ENCODE results near the gene COL19A1.

COL19A1 gene

DNA sequence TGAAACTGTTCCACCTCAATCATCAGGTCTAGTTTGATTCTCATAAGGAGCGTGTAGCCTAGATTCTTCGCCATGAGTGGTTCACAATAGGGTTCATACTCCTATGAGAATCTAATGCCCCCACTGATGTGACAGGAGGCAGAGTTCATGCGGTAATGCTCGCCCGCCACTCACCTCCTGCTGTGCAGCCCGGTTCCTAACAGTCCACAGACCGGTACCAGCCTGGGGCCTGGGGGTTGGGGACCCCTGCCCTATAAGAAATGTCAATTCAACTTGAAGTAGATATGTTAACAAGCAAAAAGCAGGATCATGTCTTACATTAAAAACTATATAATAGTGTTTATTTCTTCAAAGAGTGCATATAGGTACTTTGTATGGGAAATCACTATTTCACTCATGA, 216.5 kb downstream of the COL19A1 start:
- H3K9me3 Mint-ChIP-seq, result no peaks in the 10 kb centered on the region
- no peak overlapping the region for H3K27ac Mint-ChIP-seq
- no peaks in the 10 kb centered on the region for H3K36me3 Mint-ChIP-seq
- H3K27me3 Mint-ChIP-seq, result peaks cover 1% of the 10 kb centered on the region
- H3K4me3 Mint-ChIP-seq, result no peak overlapping the region
- H3K4me1 Mint-ChIP-seq, result no peaks in the 10 kb centered on the region

- no peak overlapping the region for H3K27ac Mint-ChIP-seq
- H3K36me3 Mint-ChIP-seq, result no peaks in the 10 kb centered on the region
- H3K4me3 Mint-ChIP-seq, result no peak overlapping the region
- no peaks in the 10 kb centered on the region for H3K4me1 Mint-ChIP-seq
- H3K27me3 Mint-ChIP-seq, result peaks cover 4% of the 10 kb centered on the region
- no peaks in the 10 kb centered on the region for H3K9me3 Mint-ChIP-seq
Measured at GRCh38 chr6:70086806-70087205, 220.4 kb downstream of the COL19A1 start.

DNA sequence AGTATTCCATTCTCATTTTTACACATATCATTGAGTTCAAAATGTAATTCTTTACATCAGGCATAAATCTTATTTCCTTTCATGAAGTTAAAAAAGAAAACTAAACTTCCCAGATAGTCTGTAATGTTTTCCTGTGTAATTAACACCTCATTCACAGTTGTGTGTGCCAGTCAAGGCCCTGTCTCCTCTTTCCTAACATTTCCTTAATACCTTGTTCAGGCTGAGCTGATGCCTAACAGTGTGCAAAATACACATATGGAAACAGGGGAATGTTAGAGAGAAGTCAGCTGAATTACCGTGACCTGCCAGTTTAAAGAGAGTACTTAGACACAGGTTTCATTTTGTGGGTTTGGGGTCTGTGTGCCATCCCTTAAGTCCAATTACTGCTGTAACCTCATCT, 227.8 kb downstream of the COL19A1 start:
- no peak overlapping the region for H3K27ac Mint-ChIP-seq
- H3K4me3 Mint-ChIP-seq, result no peak overlapping the region
- peaks cover 3% of the 10 kb centered on the region for H3K27me3 Mint-ChIP-seq
- H3K9me3 Mint-ChIP-seq, result no peaks in the 10 kb centered on the region
- no peaks in the 10 kb centered on the region for H3K36me3 Mint-ChIP-seq
- no peaks in the 10 kb centered on the region for H3K4me1 Mint-ChIP-seq

GRCh38 chr6:70099732-70100131, 233.4 kb downstream of the COL19A1 start:
- Mint-ChIP-seq H3K36me3 (no peaks in the 10 kb centered on the region), H3K27me3 (peaks cover 2% of the 10 kb centered on the region), H3K27ac (no peak overlapping the region), H3K4me3 (no peak overlapping the region), H3K4me1 (no peaks in the 10 kb centered on the region), H3K9me3 (no peaks in the 10 kb centered on the region)

GRCh38 chr6:70103798-70104197, 237.4 kb downstream of the COL19A1 start:
- Mint-ChIP-seq H3K4me1 (no peaks in the 10 kb centered on the region), H3K9me3 (no peaks in the 10 kb centered on the region), H3K36me3 (no peaks in the 10 kb centered on the region), H3K27me3 (peaks cover 6% of the 10 kb centered on the region), H3K4me3 (no peak overlapping the region), H3K27ac (no peak overlapping the region)

- Mint-ChIP-seq H3K27me3 (peaks cover 11% of the 10 kb centered on the region), H3K4me1 (no peaks in the 10 kb centered on the region), H3K36me3 (no peaks in the 10 kb centered on the region), H3K4me3 (no peak overlapping the region), H3K9me3 (no peaks in the 10 kb centered on the region), H3K27ac (no peak overlapping the region)
Measured at GRCh38 chr6:70107852-70108629, 241.7 kb downstream of the COL19A1 start.

DNA sequence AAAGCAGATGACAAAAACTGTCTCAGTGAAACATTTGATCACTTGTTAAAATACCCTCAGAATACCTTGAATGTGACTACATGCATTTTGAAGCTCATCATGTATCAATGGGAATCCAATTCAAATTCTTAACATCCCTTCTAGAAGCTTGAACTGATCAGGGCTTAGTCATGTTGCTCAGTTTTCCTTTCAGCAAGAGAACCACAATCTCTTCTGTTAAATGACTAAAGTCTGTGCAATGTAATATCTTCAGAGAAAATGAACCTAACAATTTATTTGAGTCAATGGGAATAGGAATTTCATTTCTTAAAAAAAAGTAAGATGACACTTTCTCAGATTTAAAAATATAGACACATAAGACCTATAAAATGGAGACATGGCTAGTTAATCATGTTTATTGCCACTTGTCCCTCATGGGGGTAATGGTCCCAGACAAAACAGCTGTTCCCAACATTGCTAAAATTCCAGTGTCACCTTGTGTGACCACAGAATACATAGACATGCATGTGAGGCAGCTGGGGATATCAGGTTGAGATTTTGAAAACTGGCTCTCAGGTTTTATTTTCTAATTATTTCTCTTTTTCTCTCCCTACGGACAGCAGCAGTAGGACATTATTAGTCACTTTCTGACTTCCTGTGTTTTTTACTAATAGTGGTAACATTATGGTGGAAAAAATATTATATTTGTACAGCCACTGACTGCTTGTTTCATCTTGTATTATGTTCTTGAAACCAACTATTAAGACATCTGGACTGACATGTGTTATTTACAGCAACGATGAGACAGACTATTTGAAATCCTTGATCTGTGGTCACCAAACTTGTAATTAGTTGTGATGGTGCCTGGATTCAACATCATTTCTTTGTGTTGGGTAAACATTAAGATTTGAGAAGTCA, 244.0 kb downstream of the COL19A1 start:
- Mint-ChIP-seq H3K9me3 (no peaks in the 10 kb centered on the region), H3K27ac (no peak overlapping the region), H3K36me3 (no peaks in the 10 kb centered on the region), H3K27me3 (peaks cover 10% of the 10 kb centered on the region), H3K4me1 (no peaks in the 10 kb centered on the region), H3K4me3 (no peak overlapping the region)

- H3K4me3 Mint-ChIP-seq, result no peak overlapping the region
- no peak overlapping the region for H3K27ac Mint-ChIP-seq
- H3K9me3 Mint-ChIP-seq, result no peaks in the 10 kb centered on the region
- H3K4me1 Mint-ChIP-seq, result no peaks in the 10 kb centered on the region
- H3K36me3 Mint-ChIP-seq, result no peaks in the 10 kb centered on the region
- H3K27me3 Mint-ChIP-seq, result peaks cover 12% of the 10 kb centered on the region
Measured at GRCh38 chr6:70111737-70112136, 245.4 kb downstream of the COL19A1 start.

DNA sequence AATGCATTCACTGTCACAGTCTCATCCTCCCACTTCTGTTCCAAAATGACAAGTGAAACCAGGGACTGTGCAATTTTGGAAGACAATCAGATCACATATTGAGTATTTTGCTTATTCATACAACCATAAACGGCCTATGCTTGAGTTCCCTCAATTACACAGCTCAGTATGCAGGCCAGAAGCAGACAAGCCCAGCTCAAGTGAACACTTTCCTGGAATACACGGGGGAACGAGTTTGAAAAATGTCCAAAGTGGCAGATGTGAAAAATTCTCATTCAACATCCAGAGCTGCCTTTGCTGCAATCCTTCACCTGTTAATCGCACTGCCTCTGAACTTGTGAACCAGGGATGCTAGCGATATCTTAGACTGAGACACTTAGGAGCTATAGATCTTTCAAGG, 246.4 kb downstream of the COL19A1 start:
- no peaks in the 10 kb centered on the region for H3K4me1 Mint-ChIP-seq
- H3K27ac Mint-ChIP-seq, result no peak overlapping the region
- H3K9me3 Mint-ChIP-seq, result no peaks in the 10 kb centered on the region
- H3K27me3 Mint-ChIP-seq, result peaks cover 9% of the 10 kb centered on the region
- no peak overlapping the region for H3K4me3 Mint-ChIP-seq
- no peaks in the 10 kb centered on the region for H3K36me3 Mint-ChIP-seq

DNA sequence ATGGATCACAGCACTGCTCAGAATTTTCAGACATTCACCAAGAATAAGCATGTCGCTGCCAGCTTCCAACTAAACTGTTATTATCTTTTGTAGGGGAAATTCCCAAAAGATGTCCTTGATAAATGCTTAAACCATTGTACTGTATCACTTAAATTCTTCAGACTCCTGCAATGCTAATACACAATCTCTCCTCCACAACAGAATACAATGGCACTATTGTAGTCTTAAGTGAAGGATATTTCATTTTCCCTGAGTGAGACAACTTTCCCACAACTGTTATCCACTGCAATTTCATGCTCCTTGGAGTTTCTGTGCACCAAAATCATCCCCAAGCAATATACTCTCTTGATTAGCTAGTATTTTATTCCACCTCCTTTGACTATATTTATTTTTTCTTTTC, 246.8 kb downstream of the COL19A1 start:
- no peak overlapping the region for H3K4me3 Mint-ChIP-seq
- H3K36me3 Mint-ChIP-seq, result no peaks in the 10 kb centered on the region
- H3K4me1 Mint-ChIP-seq, result no peaks in the 10 kb centered on the region
- H3K27ac Mint-ChIP-seq, result no peak overlapping the region
- no peaks in the 10 kb centered on the region for H3K9me3 Mint-ChIP-seq
- peaks cover 8% of the 10 kb centered on the region for H3K27me3 Mint-ChIP-seq

GRCh38 chr6:70118670-70119069, 252.3 kb downstream of the COL19A1 start:
- no peak overlapping the region for H3K27ac Mint-ChIP-seq
- no peaks in the 10 kb centered on the region for H3K9me3 Mint-ChIP-seq
- H3K27me3 Mint-ChIP-seq, result peaks cover 6% of the 10 kb centered on the region
- no peaks in the 10 kb centered on the region for H3K36me3 Mint-ChIP-seq
- no peaks in the 10 kb centered on the region for H3K4me1 Mint-ChIP-seq
- no peak overlapping the region for H3K4me3 Mint-ChIP-seq

- Mint-ChIP-seq H3K36me3 (no peaks in the 10 kb centered on the region), H3K4me1 (no peaks in the 10 kb centered on the region), H3K9me3 (no peaks in the 10 kb centered on the region), H3K27ac (no peak overlapping the region), H3K27me3 (peaks cover 6% of the 10 kb centered on the region), H3K4me3 (no peak overlapping the region)
Measured at GRCh38 chr6:70119218-70119835, 253.0 kb downstream of the COL19A1 start.

GRCh38 chr6:70124443-70124842, 258.1 kb downstream of the COL19A1 start:
- H3K27me3 Mint-ChIP-seq, result peaks cover 3% of the 10 kb centered on the region
- no peak overlapping the region for H3K27ac Mint-ChIP-seq
- no peaks in the 10 kb centered on the region for H3K36me3 Mint-ChIP-seq
- no peak overlapping the region for H3K4me3 Mint-ChIP-seq
- H3K4me1 Mint-ChIP-seq, result no peaks in the 10 kb centered on the region
- no peaks in the 10 kb centered on the region for H3K9me3 Mint-ChIP-seq

GRCh38 chr6:70124882-70125545, 258.7 kb downstream of the COL19A1 start:
- no peak overlapping the region for H3K27ac Mint-ChIP-seq
- no peaks in the 10 kb centered on the region for H3K4me1 Mint-ChIP-seq
- H3K36me3 Mint-ChIP-seq, result no peaks in the 10 kb centered on the region
- peaks cover 6% of the 10 kb centered on the region for H3K27me3 Mint-ChIP-seq
- no peaks in the 10 kb centered on the region for H3K9me3 Mint-ChIP-seq
- H3K4me3 Mint-ChIP-seq, result no peak overlapping the region

- Mint-ChIP-seq H3K27me3 (peaks cover 3% of the 10 kb centered on the region), H3K27ac (no peak overlapping the region), H3K4me1 (no peaks in the 10 kb centered on the region), H3K36me3 (no peaks in the 10 kb centered on the region), H3K4me3 (no peak overlapping the region), H3K9me3 (no peaks in the 10 kb centered on the region)
Measured at GRCh38 chr6:70125602-70126001, 259.2 kb downstream of the COL19A1 start.

Measured in activated naive CD4-positive, alpha-beta T cell treated with anti-CD3 and anti-CD28 coated beads, Interleukin-2, amount 50 U/mL, for 24 hours (primary cell).